Measurements from ENCODE around the gene CACNA2D2.
A peak's percentile ranks its signal among the peaks of the same experiment; 100 is the strongest.

Gene CACNA2D2

GRCh38 chr3:50373146-50374051, 130.0 kb downstream of the CACNA2D2 start:
- TF ChIP-seq CTCF (IDR thresholded peaks at IDR 0.05; ENCODE audit: low read depth, low read length) = no peak
- in situ Hi-C loops (cut with HindIII; ENCODE audit: low sequenced_read_pairs) = no loop called here
- H3K4me3 ChIP-seq (ENCODE audit: low read depth, low read length) = no peak overlapping the region
- no peak for DNase-seq (ENCODE audit: low read depth, low spot score)

- in situ Hi-C loops (cut with HindIII; ENCODE audit: low sequenced_read_pairs) = no loop called here
- TF ChIP-seq CTCF (IDR thresholded peaks at IDR 0.05; ENCODE audit: low read depth, low read length) = no peak
- no peak for DNase-seq (ENCODE audit: low read depth, low spot score)
Observed at GRCh38 chr3:50372349-50372748, 131.1 kb downstream of the CACNA2D2 start.

DNA sequence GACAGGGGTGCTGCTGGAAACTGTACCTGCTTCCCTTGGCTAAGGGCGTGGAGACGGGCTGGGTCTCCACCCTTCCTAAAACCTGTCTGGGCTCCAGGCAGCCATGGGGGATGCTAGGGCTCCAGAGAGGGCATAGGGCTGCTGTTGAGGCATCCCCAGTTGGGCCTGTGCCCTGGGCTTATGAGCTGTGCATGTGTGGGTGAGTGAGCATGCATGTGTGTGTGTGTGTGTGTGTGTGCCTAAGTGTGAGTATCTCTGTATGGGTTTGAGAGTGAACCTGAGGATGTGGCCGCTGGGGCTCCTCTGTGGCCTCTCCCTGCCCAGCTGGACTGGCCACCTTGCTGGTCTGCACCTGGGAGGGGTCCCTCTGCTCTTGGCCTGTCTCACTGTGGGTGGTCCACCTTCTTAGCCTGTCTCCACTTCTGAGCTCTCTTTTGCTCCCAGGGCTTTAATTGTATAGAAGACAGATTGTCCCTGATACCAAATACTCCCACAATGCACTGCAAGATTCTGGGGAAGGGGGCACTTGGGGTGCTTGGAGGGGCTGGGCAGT, 132.2 kb downstream of the CACNA2D2 start:
- in situ Hi-C loops (cut with HindIII; ENCODE audit: low sequenced_read_pairs) = no loop called here
- TF ChIP-seq CTCF (IDR thresholded peaks at IDR 0.05; ENCODE audit: low read depth, low read length) = no peak
- DNase-seq (ENCODE audit: low read depth, low spot score) = no peak
- H3K4me3 ChIP-seq (ENCODE audit: low read depth, low read length) = no peak overlapping the region

More at GRCh38 chr3:50372349-50372748, 131.1 kb downstream of the CACNA2D2 start:
- H3K4me3 ChIP-seq (ENCODE audit: low read depth, low read length) = no peak overlapping the region

- TF ChIP-seq CTCF (IDR thresholded peaks at IDR 0.05; ENCODE audit: low read depth, low read length) = peak; percentile 12
- no peak for DNase-seq (ENCODE audit: low read depth, low spot score)
- in situ Hi-C loops (cut with HindIII; ENCODE audit: low sequenced_read_pairs) = no loop called here
- H3K4me3 ChIP-seq (ENCODE audit: low read depth, low read length) = no peak overlapping the region
Observed at GRCh38 chr3:50370594-50370993, 132.8 kb downstream of the CACNA2D2 start.

- no peak overlapping the region for H3K4me3 ChIP-seq (ENCODE audit: low read depth, low read length)
- TF ChIP-seq CTCF (IDR thresholded peaks at IDR 0.05; ENCODE audit: low read depth, low read length) = no peak
- no peak for DNase-seq (ENCODE audit: low read depth, low spot score)
- in situ Hi-C loops (cut with HindIII; ENCODE audit: low sequenced_read_pairs) = no loop called here
Observed at GRCh38 chr3:50369012-50369670, 134.3 kb downstream of the CACNA2D2 start.

- in situ Hi-C loops (cut with HindIII; ENCODE audit: low sequenced_read_pairs) = no loop called here
- no peak overlapping the region for H3K4me3 ChIP-seq (ENCODE audit: low read depth, low read length)
- TF ChIP-seq CTCF (IDR thresholded peaks at IDR 0.05; ENCODE audit: low read depth, low read length) = no peak
- no peak for DNase-seq (ENCODE audit: low read depth, low spot score)
Observed at GRCh38 chr3:50365842-50366220, 137.6 kb downstream of the CACNA2D2 start.

Data from astrocyte of the spinal cord (primary cell).